ENCODE results near the gene C4A. TPM values are rescaled to one million over a fixed set of nuclear protein-coding genes. Genes with fewer than 3 reads are reported as not detected.

C4A gene
- total and polyA plus RNA-seq, 2 of the 13 experiments (the other 11 are each of a cell fraction or from before 2014, with no cell fraction given), result 165 to 478 TPM

DNA sequence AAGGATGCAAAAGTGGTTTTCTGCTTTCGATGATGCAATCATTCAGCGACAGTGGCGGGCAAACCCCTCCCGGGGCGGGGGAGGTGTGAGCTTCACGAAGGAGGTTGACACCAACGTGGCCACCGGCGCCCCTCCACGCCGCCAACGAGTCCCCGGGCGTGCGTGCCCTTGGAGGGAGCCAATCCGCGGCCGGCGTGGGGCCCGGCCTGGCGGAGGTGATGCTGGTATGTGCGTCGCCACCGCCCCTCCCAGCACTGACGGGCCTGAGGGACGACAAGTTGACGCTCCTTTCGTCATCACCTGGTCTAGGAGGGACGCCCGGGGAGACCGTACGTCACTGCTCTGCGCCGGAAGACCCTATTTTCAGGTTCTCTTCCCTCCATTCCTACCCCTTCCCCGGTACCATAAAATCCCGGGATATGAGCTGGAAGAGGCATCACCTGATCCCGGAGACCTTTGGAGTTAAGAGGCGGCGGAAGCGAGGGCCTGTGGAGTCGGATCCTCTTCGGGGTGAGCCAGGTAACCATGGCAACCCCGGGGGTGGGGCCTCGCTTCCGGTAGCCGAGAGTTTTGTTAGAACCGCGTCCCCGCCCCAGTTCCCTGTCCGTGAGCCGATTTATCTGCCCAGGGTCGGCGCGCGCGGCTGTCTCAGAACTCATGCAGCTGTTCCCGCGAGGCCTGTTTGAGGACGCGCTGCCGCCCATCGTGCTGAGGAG lies 9.7 kb upstream of the C4A start, which contains the start of gene DXO (continued):
- TF ChIP-seq, protein P1, sequence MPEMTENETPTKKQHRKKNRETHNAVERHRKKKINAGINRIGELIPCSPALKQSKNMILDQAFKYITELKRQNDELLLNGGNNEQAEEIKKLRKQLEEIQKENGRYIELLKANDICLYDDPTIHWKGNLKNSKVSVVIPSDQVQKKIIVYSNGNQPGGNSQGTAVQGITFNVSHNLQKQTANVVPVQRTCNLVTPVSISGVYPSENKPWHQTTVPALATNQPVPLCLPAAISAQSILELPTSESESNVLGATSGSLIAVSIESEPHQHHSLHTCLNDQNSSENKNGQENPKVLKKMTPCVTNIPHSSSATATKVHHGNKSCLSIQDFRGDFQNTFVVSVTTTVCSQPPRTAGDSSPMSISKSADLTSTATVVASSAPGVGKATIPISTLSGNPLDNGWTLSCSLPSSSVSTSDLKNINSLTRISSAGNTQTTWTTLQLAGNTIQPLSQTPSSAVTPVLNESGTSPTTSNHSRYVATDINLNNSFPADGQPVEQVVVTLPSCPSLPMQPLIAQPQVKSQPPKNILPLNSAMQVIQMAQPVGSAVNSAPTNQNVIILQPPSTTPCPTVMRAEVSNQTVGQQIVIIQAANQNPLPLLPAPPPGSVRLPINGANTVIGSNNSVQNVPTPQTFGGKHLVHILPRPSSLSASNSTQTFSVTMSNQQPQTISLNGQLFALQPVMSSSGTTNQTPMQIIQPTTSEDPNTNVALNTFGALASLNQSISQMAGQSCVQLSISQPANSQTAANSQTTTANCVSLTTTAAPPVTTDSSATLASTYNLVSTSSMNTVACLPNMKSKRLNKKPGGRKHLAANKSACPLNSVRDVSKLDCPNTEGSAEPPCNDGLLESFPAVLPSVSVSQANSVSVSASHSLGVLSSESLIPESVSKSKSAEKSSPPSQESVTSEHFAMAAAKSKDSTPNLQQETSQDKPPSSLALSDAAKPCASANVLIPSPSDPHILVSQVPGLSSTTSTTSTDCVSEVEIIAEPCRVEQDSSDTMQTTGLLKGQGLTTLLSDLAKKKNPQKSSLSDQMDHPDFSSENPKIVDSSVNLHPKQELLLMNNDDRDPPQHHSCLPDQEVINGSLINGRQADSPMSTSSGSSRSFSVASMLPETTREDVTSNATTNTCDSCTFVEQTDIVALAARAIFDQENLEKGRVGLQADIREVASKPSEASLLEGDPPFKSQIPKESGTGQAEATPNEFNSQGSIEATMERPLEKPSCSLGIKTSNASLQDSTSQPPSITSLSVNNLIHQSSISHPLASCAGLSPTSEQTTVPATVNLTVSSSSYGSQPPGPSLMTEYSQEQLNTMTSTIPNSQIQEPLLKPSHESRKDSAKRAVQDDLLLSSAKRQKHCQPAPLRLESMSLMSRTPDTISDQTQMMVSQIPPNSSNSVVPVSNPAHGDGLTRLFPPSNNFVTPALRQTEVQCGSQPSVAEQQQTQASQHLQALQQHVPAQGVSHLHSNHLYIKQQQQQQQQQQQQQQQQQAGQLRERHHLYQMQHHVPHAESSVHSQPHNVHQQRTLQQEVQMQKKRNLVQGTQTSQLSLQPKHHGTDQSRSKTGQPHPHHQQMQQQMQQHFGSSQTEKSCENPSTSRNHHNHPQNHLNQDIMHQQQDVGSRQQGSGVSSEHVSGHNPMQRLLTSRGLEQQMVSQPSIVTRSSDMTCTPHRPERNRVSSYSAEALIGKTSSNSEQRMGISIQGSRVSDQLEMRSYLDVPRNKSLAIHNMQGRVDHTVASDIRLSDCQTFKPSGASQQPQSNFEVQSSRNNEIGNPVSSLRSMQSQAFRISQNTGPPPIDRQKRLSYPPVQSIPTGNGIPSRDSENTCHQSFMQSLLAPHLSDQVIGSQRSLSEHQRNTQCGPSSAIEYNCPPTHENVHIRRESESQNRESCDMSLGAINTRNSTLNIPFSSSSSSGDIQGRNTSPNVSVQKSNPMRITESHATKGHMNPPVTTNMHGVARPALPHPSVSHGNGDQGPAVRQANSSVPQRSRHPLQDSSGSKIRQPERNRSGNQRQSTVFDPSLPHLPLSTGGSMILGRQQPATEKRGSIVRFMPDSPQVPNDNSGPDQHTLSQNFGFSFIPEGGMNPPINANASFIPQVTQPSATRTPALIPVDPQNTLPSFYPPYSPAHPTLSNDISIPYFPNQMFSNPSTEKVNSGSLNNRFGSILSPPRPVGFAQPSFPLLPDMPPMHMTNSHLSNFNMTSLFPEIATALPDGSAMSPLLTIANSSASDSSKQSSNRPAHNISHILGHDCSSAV (CRISPR knock-in tag; IDR thresholded peaks at IDR 0.05; ENCODE audit: borderline replicate concordance), result no peak
- TF ChIP-seq, protein P2, sequence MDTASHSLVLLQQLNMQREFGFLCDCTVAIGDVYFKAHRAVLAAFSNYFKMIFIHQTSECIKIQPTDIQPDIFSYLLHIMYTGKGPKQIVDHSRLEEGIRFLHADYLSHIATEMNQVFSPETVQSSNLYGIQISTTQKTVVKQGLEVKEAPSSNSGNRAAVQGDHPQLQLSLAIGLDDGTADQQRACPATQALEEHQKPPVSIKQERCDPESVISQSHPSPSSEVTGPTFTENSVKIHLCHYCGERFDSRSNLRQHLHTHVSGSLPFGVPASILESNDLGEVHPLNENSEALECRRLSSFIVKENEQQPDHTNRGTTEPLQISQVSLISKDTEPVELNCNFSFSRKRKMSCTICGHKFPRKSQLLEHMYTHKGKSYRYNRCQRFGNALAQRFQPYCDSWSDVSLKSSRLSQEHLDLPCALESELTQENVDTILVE (CRISPR knock-in tag; IDR thresholded peaks at IDR 0.05), result peak; percentile 97
- peak; percentile 15 for TF ChIP-seq PTBP1 (IDR thresholded peaks at IDR 0.05; ENCODE audit: low read depth, low read length, poor library complexity, severe bottlenecking)
- TF ChIP-seq SETDB1 (CRISPR knock-in tag; IDR thresholded peaks at IDR 0.05; ENCODE audit: borderline replicate concordance), result no peak
- no peak for TF ChIP-seq SRSF9 (IDR thresholded peaks at IDR 0.05; ENCODE audit: borderline replicate concordance, insufficient read depth, low read depth, low read length, poor library complexity, severe bottlenecking)
- no peak for TF ChIP-seq ATF7 (IDR thresholded peaks at IDR 0.05)
- peak; percentile 98 for TF ChIP-seq ATF7 (CRISPR knock-in tag; IDR thresholded peaks at IDR 0.05)
- TF ChIP-seq CEBPG (CRISPR knock-in tag; IDR thresholded peaks at IDR 0.05), result peak; percentile 95
- TF ChIP-seq, protein P3, sequence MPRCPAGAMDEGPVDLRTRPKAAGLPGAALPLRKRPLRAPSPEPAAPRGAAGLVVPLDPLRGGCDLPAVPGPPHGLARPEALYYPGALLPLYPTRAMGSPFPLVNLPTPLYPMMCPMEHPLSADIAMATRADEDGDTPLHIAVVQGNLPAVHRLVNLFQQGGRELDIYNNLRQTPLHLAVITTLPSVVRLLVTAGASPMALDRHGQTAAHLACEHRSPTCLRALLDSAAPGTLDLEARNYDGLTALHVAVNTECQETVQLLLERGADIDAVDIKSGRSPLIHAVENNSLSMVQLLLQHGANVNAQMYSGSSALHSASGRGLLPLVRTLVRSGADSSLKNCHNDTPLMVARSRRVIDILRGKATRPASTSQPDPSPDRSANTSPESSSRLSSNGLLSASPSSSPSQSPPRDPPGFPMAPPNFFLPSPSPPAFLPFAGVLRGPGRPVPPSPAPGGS (CRISPR knock-in tag; IDR thresholded peaks at IDR 0.05), result peak; percentile 66
- TF ChIP-seq, protein P4, sequence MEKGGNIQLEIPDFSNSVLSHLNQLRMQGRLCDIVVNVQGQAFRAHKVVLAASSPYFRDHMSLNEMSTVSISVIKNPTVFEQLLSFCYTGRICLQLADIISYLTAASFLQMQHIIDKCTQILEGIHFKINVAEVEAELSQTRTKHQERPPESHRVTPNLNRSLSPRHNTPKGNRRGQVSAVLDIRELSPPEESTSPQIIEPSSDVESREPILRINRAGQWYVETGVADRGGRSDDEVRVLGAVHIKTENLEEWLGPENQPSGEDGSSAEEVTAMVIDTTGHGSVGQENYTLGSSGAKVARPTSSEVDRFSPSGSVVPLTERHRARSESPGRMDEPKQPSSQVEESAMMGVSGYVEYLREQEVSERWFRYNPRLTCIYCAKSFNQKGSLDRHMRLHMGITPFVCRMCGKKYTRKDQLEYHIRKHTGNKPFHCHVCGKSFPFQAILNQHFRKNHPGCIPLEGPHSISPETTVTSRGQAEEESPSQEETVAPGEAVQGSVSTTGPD (CRISPR knock-in tag; IDR thresholded peaks at IDR 0.05), result no peak
- peak; percentile 67 for TF ChIP-seq POLR2AphosphoS2 (IDR thresholded peaks at IDR 0.05; ENCODE audit: low read depth, low read length)

Measured in HepG2 (cell line).